HG02884 (cell line): ENCODE results near the gene MAPK11.

Experiments
- ATAC-seq: cut with Tn5 transposase; IDR thresholded peaks from one replicate; pipeline ENCODE4 v1.9.1; 2021; ENCODE audit warnings: mild to moderate bottlenecking, moderate library complexity; ENCODE audit not compliant: unreplicated experiment

Gene MAPK11

DNA sequence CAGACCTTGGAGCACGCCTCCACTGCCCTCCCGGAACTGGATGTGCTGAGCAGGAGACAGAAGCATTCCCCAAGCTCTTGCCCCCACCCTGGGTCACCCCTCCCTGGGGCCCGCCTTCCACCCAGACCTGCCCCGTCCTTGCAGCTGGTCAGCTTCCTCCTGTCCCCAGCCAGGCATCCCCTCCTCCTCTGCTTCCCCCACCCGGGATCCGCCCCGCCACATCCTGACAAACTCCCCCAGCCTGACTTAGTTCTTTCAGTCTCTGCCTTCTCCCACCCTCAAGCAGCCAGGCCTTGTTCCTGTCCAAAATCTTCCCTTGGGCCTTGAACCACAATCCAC, 38.4 kb upstream of the MAPK11 start:
- ATAC-seq = no peak

- no peak for ATAC-seq
Measured at GRCh38 chr22:50307890-50308596, 37.9 kb upstream of the MAPK11 start.

- ATAC-seq = no peak
Measured at GRCh38 chr22:50306753-50307749, 36.9 kb upstream of the MAPK11 start, which contains the start of gene PLXNB2. Gene PLXNB2, minus strand, starts transcription at chr22:50307646. Its CDS starts 17,062 bp downstream, at chr22:50290584.

GRCh38 chr22:50305923-50306566, 35.9 kb upstream of the MAPK11 start:
- ATAC-seq = no peak

DNA sequence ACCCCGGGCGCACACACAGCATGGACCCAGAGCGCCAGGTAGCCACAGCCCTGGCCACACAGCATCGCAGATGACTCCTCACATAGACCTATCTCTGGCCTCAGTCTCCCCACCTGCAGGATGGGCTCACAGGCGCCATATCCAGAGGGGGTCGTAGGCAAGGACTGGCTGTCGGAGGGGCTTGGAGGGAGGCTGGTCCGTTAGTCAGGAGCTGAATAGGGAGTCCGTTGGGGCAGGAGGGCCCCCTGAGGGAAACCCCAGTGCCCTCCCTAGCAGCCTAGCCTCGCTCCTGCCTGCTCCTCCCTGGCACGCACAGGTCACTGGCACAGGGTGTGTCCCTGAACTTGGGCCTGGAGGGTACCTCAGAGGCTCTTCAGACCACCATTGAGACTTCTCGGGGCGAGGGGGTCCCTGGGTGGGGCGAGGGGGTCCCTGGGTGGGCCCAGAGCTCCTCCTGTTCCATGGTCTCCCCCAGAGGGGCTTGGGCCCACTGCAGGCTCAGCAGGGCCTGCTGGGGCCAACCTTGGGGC, 35.3 kb upstream of the MAPK11 start:
- no peak for ATAC-seq

DNA sequence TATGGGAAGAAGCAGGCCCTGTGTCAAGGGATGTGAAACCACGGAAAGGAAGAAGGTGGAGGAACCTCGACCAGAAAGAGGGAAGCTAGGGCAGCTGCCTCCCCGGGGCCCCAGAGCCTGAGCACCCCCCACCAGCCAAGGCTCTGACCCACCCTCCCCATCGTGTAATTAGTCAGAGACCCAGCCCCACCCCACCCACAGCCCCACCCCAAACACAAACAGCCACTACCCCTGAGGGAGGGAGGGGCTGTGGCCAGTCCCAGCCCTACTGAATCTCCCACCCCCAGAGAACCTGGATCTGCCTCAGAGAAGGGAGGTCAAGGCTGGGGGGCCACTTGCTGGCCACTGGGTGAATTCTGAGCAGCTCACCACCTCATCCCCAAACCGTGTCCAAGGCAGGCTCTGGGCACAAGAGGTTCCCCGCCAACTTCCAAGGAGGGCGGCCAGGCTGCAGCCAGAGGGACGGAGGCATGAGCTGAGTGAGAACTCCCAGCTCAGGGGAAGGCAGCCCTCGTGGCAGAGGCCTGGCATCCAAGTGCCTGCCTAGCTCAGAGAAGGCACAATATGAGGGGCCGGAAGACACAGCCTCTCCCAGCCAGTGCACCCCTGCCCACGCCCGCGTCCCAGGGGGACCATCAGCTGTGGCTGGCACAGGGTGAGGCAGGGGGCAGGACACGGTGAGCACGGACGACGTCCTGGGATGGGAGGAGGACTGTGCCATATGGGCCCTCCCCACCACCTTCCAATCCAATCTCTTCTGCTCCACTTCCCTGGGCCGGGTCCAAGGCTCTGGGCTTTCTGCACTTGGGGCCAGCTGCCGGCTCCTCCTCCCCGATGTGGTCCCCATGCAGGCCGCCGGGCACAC, 34.6 kb upstream of the MAPK11 start:
- ATAC-seq = no peak

- ATAC-seq = no peak
Measured at GRCh38 chr22:50303848-50304527, 33.8 kb upstream of the MAPK11 start.

DNA sequence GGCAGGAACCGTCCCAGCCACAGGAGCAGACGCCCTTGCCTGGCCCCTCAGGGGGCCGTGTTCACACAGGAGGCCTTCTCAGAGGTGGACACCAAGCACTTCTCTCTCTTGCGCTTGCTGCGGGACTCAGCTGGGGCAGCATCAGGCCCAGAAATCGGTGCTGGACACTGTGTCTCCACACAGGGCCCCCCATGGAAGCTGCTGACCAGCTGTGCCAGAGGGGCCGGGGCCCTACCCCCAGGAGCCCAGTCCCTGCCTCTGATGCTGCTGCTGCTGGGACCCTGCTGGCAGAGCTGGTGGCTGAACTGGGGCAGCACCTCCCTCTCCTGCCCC, 33.3 kb upstream of the MAPK11 start:
- no peak for ATAC-seq

DNA sequence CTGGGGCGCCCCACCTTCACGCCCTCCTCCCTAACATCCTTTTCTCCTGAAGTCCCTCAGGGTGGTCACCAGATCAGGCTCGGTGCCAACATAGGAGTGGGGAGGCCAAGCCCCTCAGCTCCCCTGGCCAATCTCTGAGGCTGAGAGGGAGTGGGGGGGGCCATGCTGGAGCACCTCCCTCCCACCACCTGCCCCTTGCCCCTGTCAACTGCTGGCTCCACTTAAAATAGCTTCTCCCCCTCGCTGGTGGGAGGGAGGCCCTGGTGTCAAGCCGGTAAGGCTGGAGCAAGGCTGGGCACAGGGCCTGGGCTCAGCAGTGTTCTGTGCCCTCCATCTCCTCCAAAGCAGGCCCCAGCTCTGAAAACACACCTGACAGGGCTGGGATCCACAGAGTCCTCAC, 32.4 kb upstream of the MAPK11 start:
- ATAC-seq = no peak

GRCh38 chr22:50302041-50302541, 31.9 kb upstream of the MAPK11 start:
- no peak for ATAC-seq

- ATAC-seq = no peak
Measured at GRCh38 chr22:50301581-50301991, 31.4 kb upstream of the MAPK11 start.

GRCh38 chr22:50300620-50301257, 30.6 kb upstream of the MAPK11 start:
- no peak for ATAC-seq

- ATAC-seq = no peak
Measured at GRCh38 chr22:50299785-50300619, 29.8 kb upstream of the MAPK11 start.

DNA sequence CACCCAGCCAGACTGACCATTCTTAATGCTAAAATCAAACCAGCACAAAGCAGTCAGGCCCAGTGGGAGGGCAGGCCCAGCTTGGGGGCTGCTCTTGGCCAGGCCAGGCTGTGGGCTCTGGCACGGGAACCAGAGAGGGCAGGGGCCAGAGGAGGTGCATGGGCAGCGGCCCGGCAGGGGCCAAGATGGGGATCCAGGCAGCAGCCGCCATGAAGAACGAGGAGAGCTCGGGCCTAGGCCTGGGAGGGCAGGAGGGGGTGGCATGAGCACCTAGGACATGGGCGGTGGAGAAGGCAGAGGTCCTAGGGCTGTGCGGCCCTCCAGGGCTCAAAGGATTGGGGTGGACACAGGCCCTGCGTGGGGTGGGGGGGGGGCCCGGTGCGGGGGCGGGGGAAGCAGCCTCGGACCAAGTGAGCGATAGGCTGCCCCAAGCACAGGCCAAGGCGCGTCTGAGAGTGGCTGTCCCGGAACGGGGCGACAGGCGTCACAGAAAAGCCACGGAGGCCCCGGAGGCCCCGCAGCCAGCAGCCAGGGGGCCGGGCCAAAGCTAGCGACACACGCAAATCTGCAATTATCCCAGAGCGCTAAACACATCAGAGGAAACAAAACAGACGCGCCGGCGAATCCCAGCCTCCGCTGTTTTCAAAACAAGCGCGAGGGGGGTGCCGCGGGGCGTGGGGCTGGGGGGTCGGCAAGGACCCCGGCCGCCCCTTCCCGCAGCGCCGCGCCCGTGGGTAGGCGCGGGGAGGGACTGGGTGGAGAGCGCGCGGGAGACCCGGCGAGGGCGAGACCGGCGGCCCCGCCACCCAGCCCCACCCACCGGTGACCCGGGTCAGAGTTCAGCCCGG, 29.0 kb upstream of the MAPK11 start:
- no peak for ATAC-seq

DNA sequence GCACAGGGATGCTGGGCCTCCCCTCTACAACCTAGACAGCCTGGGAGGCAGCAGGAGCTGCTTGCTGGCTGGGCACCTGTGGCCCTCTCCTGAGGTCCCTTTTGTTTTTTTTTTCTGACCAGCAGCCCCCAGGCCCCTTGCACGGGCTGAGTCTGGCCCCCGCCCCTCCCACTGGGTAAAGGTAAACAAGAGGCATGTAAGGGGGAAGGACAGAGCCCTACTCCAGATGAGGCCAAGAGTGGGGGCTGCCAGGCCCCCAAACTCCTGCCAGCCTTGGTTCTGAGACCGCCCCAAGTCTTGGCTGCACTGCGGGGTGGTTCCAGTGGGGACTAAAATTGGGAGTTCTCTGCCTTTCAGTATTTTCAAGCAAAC, 28.1 kb upstream of the MAPK11 start:
- ATAC-seq = no peak

GRCh38 chr22:50297510-50298265, 27.5 kb upstream of the MAPK11 start:
- no peak for ATAC-seq
